HG03060 (cell line): Measurements from ENCODE around the gene BIN1.

Source experiments
- ATAC-seq: cut with Tn5 transposase; IDR thresholded peaks from one replicate; pipeline ENCODE4 v1.9.1; 2021; ENCODE audit warnings: low read depth, moderate number of reproducible peaks; ENCODE audit not compliant: unreplicated experiment

The BIN1 gene

GRCh38 chr2:127105656-127106456 lies 1.1 kb downstream of the BIN1 start:
- no peak for ATAC-seq

GRCh38 chr2:127104881-127105655 lies 1.9 kb downstream of the BIN1 start:
- no peak for ATAC-seq

- no peak for ATAC-seq
These were observed 2.7 kb downstream of the BIN1 start for GRCh38 chr2:127104166-127104660.

GRCh38 chr2:127103243-127104165 lies 3.5 kb downstream of the BIN1 start:
- ATAC-seq: no peak

GRCh38 chr2:127102521-127103242 lies 4.3 kb downstream of the BIN1 start:
- no peak for ATAC-seq

- ATAC-seq: no peak
These were observed 5.0 kb downstream of the BIN1 start for GRCh38 chr2:127101756-127102477.

GRCh38 chr2:127101048-127101611 lies 5.8 kb downstream of the BIN1 start:
- ATAC-seq: no peak

- ATAC-seq: no peak
These were observed 6.5 kb downstream of the BIN1 start for GRCh38 chr2:127100251-127101047.

- ATAC-seq: no peak
These were observed 8.2 kb downstream of the BIN1 start for GRCh38 chr2:127098711-127099110.

GRCh38 chr2:127097841-127098651 lies 8.9 kb downstream of the BIN1 start:
- ATAC-seq: no peak

GRCh38 chr2:127097471-127097765 lies 9.5 kb downstream of the BIN1 start:
- no peak for ATAC-seq

GRCh38 chr2:127096718-127097470 lies 10.1 kb downstream of the BIN1 start:
- ATAC-seq: no peak

GRCh38 chr2:127096280-127096679 lies 10.7 kb downstream of the BIN1 start:
- ATAC-seq: no peak

GRCh38 chr2:127095784-127096183 lies 11.2 kb downstream of the BIN1 start:
- ATAC-seq: no peak

GRCh38 chr2:127095367-127095641 lies 11.7 kb downstream of the BIN1 start:
- no peak for ATAC-seq

GRCh38 chr2:127094509-127095366 lies 12.2 kb downstream of the BIN1 start:
- no peak for ATAC-seq
